Measurements from ENCODE around the gene PARVA. TPM values are rescaled to one million over a fixed set of nuclear protein-coding genes. Genes with fewer than 3 reads are reported as not detected.
"Not testable (repeated sequence)": the region's sequence is repeated elsewhere in the genome, so short reads cannot be mapped to it uniquely, and the experiment has no call there.

PARVA gene
- total RNA-seq, 1 experiment from 2014 or later = 20.2 TPM

DNA sequence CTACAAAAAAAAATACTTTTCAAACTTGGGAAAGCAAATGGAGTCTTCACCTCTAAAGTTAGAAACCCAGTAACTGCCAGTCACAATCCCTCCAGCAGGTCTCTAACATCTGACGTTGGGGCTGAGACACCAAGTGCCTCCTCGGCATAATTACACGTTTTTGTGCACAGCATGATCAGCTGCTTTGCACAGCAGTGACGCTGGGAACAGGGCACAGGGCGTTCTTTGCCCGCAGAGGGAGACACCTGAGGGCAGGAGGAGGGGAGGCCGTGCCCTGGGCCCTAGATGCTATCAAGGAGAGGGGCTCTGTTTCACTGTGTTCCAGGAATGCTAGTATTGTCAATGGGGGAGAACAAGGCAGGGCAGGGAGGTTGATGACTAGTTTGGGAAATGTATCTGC, 120.1 kb downstream of the PARVA start:
- DNase-seq (ENCODE audit: low read depth) = no peak

DNA sequence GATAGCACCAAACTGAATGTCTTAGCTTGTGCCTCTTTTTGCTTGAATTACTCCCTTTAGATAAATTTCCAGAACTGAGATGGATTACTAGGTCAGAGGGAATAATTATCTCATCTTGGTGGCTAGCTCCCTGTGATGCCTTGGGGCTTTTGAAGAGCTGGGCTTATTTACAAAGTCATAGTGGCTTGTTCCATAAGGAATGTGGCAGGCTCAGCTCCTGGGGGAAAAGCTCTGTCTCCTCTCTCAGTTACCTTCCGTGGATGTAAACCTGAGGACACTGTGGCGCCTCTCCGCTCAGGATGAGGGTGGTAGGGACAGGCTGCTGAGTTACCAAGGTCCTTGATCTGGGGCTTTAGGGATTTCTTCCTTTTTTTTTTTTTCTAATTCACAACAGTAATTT, 121.7 kb downstream of the PARVA start:
- DNase-seq (ENCODE audit: low read depth) = no peak

DNA sequence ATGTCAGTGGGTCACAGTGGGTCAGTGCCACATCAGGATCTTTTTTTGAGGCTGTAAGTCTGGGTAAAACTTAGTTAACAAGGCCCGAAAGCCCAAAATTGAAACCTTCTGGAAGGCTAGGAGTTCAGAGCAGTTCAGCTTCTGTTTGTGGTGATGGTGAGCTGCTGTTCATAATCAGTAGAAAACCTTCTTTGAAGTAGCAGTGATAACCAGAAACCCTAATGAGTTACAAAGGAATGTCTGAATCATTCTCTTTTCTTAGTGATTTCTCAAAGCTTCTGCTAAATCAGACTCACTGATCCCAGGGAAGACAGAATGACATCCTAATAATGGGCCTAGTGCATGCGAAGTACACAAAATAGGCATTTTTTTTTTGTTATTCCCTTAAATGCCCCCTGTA, 124.7 kb downstream of the PARVA start:
- no peak for DNase-seq (ENCODE audit: low read depth)

DNA sequence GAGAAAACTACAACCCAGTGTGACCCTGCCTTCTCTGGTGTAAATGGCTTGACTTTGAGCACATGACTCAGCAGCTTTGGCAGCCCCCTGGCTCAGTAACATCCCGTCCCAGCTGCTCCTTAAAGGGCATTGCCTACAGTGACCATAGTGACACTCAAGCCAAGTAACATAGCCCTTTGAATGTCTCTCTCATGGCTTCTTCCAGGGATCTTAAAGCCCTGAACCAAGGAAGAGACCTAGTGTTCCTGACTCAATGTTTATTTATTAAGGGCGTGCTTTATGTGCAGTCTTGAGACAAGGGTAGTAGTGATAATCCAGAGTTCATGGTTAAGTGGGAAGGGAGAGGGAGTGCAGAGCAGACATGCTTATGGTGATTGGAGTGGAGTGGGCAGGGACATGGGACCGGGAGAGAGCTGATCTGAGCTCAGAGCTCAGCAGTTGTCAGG, 125.7 kb downstream of the PARVA start:
- DNase-seq (ENCODE audit: low read depth) = no peak

DNA sequence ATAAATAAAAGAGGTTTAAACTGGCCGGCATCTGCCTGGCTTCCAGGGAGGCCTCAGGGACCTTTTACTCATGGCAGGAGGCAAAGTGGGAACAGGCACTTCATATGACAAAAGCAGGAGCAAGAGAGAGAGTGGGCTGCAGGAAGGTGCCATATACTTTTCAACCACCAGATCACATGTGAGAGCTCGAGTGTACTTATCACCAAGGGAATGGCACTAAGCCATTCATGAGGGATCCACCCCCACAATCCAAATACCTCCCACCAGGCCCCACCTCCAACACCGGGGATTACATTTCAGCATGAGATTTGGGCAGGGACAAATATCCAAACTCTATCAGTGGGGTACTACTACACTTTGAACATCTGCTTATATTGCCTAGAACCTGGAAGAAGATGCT, 126.5 kb downstream of the PARVA start:
- no peak for DNase-seq (ENCODE audit: low read depth)

DNA sequence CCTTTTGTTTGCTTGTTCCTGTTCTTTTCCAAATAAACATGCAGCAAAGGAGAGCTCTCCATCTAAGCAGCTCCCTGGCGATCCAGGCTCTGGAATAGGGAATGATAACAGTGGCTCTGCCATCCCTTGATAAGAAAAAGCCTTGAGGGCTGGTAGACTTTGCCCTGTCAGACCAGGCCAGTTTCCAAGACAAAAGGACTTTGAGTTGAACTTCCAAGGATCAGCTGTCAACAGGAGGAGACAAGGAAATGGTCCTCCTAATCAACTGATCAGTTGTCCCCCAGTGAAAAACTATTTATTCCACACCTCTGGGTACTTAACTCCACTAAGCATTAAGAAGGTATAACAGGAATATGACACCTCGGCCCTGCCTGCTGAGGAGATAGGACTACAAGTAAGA, 127.8 kb downstream of the PARVA start:
- no peak for DNase-seq (ENCODE audit: low read depth)

DNA sequence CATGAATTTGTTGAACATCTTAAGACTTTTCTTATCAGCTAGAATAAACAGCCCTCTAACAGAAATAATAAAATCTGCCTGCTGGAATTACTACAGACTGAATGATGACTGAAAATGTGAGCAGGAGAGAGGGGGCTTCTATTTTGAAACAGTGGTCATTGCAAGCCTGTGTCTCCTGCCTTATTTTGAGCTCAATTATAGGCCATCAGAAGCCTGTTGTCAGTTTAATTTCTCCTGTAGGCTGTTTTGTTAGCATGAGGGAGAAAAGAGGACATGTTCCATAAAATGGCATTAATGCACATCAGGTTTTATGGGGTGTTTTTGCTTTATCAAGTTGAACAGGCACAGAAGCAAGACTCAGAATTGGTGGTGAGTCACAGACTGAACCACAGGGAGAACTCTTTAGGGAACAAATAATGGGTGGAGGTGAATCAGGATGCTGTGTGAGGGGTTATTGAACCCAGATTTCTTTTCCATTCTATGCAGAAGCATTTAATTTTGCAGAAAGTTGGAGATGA, 129.1 kb downstream of the PARVA start:
- no peak for DNase-seq (ENCODE audit: low read depth)

DNA sequence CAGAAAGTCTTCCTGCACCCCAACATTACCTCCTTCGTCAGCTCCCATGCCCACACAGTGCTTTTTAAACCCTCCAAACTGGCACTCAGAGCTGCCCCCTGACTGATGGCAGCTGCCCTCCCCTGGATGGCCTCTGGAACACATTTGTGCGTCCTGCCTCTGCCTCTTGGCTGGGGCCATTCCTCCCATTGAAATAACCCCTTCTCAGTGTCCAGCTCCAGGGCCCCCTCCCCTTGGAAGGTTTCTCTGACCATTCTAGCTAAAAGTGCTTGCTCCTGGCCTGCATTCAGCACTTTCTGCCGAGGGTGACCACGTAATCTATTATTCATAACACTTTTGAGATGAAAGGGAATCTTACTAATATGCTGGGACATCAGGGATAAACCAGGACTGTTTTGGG, 130.0 kb downstream of the PARVA start:
- DNase-seq (ENCODE audit: low read depth) = no peak

DNA sequence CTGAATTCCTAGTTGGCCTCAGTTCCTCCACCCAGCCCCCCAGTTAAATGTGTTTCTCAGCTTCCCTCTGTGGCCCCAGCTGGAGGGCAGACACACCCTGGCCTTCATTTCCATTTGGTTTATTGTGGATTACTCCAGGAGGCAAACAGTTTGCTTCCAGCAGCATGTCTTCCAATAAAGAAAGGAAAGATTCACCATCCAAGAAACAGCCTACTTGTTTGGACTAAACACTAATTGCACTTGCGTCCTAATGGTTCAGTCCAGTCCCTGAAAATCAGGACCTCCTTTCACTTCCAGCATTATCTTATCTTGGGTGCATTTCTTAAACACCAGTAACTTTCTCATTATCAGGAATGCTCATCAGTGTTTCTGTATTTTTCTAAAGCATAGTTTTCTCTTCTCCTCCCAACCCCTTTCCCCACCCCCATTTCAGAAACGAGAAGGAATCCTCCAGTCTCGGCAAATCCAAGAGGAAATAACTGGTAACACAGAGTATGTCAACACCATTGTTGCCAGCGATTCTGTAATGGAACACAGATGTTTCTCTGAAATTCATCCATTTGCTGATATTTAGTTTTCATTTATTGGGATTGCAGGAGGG, 130.9 kb downstream of the PARVA start:
- DNase-seq (ENCODE audit: low read depth) = no peak

DNA sequence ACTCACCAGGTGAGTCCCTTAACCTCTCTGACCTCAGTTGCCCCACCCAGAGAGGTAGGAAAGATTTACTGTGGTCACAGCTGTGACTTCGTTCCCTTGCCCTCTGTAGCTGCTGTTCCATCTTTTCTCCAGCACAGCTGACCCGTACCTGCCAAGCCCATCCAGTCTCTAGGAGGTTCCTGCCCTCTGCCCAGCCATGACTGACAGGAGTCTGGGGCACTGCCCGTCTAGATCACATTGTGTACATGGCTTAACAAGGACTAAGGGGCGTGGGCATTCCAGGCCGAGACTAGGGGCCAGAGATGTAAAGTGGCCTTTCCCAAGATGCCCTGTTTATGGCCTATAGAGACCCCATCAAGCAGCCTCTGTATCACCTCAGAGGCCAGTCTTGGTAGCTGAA, 132.0 kb downstream of the PARVA start:
- DNase-seq (ENCODE audit: low read depth) = no peak

DNA sequence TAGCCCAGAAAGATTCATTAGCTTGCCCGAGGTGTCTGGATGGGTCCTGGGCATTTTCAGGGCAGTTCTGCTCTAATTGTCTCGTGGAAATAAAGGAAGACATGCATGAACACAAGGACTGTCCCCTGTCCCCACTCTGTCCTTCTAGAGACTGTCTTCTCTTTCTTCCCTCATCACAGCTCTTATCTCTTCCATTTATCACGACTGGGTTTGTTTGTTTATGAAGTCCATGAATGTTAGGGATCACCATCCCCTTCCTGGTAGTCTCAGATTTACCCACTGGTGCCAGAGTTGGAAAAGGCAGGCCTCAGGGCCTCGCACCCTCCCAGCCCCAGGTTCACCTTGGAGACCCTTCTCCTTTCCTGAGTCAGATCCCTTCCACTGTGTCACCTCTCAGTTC, 134.8 kb downstream of the PARVA start:
- DNase-seq (ENCODE audit: low read depth) = no peak

DNA sequence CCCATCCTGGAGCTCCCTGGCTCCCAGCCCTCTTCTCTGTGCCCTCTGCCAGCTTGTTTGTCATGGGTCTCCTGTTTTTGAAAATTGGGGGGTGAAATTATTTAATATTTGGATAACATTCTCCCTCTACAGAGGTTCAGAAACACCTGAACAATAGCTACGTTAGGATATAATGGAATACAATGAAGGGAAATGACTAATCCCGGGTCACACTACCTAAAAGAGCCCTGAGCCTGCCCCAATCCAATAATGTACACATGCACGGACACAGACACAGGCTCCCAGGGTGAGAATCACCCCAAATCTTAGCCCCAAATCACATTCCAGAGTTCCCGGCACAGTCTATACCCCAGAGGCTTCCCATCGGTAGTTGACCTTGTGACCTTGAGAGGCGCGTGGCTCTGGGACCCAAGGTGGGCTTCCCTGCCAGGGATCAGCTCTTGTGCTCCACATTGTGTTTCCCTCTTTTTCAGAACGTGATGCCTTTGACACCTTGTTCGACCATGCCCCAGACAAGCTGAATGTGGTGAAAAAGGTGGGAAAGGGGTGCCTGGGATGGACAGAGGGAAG, 135.5 kb downstream of the PARVA start:
- no peak for DNase-seq (ENCODE audit: low read depth)

DNA sequence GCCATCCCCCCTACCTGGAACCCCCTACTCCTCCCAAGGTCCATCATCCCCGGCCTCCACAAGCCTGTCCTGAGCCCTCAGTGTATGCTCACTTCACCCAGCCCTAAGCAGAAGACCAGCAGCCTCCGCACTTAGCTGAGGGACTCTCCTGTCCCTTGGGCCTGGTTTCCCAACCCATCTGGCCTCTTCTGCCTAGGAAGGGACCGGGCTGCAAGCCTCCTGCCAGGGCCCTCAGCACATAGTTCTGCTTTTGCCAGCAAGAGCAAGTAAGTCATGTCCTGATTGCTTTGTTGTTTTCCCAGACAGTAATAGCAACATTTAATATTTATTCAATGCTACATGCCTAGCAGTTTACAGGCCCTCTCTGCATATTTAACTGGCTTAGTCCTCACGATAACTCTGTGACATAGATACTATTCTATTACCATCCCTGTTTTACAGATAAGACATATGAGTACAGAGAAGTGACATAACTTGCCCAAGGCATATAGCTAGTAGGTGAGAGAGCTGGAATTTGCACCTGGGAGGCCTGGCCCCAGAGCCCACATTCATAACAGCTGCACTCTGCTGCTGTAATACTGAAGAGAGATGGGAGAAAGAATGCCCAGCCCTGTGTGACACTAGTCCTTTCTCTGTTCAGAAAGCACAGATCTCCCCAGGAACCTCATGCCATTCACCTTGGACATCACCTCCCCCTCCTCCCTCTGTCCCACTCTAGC, 139.2 kb downstream of the PARVA start:
- no peak for DNase-seq (ENCODE audit: low read depth)

DNA sequence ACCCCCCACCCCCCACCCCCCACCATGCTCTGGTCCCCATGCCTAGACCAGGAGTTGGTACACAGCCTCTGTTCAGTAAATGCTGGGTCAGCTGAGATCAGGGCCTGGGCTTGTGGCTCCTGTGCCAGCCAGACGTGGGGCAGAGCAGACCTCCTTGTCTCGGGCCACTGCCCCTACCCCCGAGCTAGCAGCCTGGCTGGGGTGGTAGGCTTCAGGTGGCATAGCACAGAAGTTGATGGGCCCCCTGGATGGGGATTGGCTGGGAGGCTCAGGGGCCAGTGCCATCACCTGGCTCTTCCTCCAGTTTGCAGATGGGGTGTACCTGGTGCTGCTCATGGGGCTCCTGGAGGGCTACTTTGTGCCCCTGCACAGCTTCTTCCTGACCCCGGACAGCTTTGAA, 139.9 kb downstream of the PARVA start:
- no peak for DNase-seq (ENCODE audit: low read depth)

DNA sequence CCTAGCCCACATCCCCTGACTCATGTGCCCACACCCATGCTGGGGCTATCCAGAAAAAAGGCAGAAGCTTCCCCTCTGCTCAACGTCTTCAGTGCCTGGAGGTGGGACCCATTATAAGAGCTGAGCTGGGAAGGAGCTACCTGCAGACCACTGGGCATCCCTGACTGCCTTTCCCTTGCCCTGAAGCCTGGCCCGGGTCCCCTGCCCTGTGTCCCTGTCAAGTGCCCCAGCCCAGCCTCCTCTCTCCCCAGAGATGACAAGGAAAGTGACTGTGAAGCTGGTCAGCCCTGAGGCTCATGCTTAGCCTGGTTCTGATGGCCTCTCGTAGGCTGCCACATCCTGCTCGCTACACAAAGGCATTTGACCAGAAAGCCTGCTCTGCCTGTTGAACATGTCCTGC, 140.4 kb downstream of the PARVA start:
- no peak for DNase-seq (ENCODE audit: low read depth)

DNA sequence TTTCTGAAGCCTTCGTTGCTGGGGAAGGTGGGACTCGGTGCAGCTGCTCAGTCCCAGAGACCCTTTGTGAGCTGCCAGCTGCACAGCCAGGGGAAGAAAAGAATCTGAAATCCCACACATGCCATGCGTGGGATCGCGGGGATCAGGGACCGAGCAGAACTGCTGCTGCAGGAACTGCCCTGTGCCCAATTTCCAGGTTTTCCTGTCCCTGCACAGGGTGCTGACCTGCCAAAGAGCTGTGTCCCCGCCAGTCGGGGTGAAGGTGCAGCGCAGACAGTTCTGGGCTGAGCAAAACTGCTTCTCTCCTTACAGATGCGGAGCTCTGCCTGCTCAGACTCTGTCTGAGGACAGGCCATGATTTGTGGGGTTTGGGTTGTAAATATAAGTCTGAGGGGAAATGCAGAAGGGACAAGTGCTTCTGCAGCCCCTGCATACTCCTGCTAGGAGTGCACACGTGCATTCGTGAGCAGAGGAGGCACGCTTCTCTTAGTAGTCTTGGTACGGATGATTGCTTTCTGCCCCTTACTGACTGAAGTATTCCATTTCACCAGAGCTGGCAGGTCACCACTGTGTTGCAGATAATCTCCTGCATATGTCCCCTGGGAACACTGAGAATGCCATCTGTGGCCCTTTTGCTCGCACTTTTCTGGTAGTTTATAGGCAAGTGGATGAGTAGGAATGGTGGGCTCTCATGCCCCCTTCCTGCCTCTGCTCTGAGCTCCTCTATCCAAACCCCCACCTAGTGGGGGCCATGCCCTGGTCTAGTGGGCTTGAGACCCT, 141.4 kb downstream of the PARVA start:
- DNase-seq (ENCODE audit: low read depth) = no peak

DNA sequence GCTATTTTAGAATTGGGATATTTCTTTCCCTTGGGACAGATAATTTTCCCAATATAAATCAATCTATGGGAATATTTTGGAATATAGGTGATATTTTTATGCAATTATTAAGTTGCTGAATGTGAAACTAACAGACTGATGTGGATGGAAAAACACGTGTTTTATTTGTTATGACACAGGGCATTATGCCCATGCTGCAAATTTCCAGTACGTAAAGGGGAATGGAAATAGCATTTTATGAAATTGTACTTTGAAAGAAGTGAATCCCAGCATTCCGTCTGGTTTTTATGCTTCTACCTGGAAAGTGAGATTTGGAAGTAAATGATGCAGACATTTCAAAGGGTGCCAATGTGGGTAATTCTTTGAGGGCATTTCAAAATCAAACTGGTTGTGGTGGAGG, 142.7 kb downstream of the PARVA start:
- no peak for DNase-seq (ENCODE audit: low read depth)

DNA sequence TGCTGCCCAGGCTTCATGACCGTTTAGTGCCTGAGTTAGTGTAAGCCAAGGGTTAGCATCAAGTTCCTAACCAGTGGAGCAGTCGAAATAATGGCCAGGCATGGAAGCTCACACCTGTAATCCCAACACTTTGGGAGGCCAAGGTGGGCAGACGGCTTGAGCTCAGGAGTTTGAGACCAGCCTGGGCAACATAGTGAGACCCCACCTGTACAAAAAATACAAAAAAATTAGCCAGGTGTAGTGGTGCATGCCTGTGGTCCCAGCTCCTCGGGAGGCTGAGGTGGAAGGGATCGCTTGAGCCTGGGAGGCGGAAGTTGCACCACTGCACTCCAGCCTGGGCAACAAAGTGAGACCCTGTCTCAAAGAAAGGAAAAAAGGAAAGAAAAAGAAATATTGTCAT, 143.2 kb downstream of the PARVA start:
- DNase-seq (ENCODE audit: low read depth) = not testable (repeated sequence)

DNA sequence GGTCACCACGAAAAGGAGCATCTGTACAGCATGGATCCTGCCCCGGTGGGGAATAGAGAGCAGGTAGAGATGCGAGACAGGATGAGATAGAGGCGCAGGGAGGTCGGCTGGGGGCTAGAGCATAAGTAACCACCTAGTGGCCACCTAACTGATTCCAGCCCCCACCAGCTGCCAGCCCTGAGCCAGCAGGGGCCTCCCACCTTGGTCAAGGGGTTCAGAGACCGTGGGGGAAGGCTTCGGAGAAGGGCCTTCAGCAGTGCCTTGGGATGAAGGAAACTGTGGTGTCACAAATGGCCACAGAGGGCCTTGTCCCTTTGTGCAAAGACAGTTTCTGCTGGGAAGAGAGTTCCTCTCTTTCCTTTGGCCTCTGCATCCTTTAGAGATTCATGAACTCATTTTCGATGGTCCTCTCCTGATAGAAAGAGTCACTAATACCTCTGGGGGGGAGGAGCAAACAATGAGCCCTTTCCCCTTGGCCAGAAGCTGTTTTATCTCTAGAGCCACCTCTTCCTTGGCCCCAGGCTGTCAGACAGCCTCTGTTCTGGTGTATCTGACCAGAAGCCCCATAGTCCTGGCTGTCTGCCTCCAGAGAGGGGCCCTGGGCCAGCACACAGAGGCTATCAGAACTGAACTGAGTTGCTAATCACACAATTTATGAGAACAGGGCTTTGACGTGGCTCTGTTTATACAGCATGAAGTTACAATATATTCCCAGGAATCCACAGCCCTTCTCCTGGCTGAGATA, 146.0 kb downstream of the PARVA start:
- DNase-seq (ENCODE audit: low read depth) = no peak

DNA sequence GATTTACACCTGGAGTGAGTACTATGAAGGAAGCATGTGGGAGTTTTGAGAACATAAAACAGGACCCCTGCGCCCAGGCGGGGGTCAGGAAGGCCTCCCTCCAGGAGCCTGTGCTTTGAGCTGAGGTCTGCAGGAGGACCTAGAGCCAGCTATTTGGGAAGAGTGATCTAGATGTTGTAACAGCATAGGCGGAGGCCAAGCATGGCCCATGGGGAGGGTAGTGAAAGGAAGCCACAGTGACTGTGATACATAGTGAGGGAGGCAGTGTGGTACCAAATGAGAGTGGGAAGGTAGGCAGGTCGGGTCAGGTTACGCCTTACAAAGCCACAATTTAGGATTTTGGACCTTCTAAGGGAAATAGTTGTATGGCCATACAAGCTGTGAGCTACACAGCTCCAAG, 147.5 kb downstream of the PARVA start:
- no peak for DNase-seq (ENCODE audit: low read depth)

DNA sequence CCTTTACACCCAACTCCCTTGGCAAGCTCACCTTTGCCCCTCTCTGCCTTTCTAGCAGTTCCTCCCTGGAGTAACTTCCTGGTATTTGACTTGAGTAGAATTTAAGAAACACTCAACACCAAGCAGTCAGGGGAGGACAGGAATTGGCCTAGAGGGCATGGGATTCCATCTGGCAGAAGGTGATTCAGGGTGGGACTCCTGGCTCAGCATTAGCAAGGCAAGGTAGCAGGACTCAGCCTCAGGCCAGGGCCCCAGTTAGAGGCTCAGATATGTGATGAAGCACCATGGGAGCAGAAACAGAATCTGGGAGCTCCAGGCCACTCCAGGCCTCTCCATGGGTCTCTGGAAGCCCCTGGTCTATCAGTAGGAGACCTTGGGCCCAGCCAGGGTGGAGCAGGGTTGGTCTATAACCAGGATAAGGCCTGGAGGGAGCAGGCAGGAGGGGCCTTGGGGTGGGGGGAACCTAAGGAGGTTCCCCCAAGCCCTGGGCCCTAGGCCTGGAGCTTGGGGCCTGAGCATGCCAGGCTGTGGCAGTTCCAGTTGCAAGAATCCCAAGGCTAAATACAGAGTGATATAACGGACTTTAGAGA, 148.2 kb downstream of the PARVA start:
- no peak for DNase-seq (ENCODE audit: low read depth)
